Breast epithelium (tissue), 3 donors: ENCODE data around the gene CCNC.

Source experiments
- CTCF ChIP-seq, 3 donors: fragments of 450-650 bp; IDR thresholded peaks; one replicate each; pipeline ENCODE4 v1.5.1; 2016 to 2017; ENCODE audit warnings: antibody characterized with exemption in 3 of 3, mild to moderate bottlenecking in 3 of 3, moderate library complexity in 3 of 3
- POLR2A ChIP-seq: fragments of 450-650 bp; IDR thresholded peaks from one replicate; pipeline ENCODE4 v1.6.1; 2016; ENCODE audit warnings: antibody characterized with exemption, mild to moderate bottlenecking, moderate library complexity

- TF ChIP-seq CTCF (IDR thresholded peaks at IDR 0.05), result no peak
- no peak for TF ChIP-seq POLR2A
Measured at GRCh38 chr6:99608886-99609482, 40.5 kb upstream of the CCNC start.
